ENCODE measurements around the gene PTCH2. TPM values are rescaled to one million over a fixed set of nuclear protein-coding genes. Genes with fewer than 3 reads are reported as not detected.

PTCH2 gene
- total and polyA plus RNA-seq, 2 donors from 2014 or later = 0.24 to 1.2 TPM

DNA sequence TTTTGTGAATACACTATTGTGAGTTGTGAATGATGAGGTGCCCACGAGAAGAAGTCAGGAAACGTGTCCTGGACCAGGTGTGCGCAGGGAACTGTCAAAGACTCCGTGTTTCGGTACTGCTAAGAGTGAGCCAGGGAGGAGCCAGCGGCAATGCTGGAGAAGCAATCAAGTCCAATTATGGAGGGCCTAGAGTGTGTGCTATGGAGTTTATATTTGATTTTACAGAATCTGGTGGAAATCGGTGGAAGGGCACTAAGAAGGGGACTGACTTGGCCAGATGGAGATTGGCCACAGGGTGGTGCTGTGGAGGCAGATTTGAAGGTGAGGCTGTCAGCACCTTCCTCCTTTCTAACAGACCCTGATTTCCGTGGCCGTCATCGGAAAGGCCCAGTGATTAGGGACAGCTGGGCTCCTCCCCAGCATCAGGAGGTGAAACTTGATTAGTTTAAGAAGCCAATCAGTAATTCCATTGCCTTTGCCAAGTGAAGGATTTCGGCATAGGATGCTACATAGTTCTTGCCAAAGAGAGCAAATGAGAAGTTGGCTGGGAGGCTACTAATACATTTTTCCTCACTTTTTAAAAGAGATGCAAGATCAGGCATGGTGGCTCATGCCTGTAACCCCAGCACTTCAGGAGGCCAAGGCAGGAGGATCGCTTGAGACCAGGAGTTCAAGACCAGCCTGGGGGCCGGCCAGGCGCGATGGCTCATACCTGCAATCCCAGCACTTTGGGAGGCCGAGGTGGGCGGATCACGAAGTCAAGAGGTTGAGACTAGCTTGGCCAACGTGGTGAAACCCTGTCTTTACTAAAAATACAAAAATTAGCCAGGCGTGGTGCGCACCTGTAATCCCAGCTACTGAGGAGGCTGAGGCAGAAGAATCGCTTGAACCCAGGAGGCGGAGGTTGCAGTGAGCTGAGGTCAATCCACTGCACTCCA lies 7.0 kb downstream of the PTCH2 start:
- TF ChIP-seq, protein P1, sequence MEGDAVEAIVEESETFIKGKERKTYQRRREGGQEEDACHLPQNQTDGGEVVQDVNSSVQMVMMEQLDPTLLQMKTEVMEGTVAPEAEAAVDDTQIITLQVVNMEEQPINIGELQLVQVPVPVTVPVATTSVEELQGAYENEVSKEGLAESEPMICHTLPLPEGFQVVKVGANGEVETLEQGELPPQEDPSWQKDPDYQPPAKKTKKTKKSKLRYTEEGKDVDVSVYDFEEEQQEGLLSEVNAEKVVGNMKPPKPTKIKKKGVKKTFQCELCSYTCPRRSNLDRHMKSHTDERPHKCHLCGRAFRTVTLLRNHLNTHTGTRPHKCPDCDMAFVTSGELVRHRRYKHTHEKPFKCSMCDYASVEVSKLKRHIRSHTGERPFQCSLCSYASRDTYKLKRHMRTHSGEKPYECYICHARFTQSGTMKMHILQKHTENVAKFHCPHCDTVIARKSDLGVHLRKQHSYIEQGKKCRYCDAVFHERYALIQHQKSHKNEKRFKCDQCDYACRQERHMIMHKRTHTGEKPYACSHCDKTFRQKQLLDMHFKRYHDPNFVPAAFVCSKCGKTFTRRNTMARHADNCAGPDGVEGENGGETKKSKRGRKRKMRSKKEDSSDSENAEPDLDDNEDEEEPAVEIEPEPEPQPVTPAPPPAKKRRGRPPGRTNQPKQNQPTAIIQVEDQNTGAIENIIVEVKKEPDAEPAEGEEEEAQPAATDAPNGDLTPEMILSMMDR (IDR thresholded peaks at IDR 0.05; ENCODE audit: borderline replicate concordance, extremely low read depth, insufficient read depth) = peak; percentile 79
- H3K4me1 ChIP-seq (ENCODE audit: control insufficient read depth in 2 of 3, insufficient read depth in 2 of 3, low read depth in 1 of 3, low read length in 3 of 3) = peaks cover 0 to 2% (median 0%) of the 10 kb centered on the region in 3 donors
- no peak overlapping the region for H3K27ac ChIP-seq (ENCODE audit: low read depth in 2 of 2, low read length in 2 of 2)
- H3K9ac ChIP-seq (ENCODE audit: low read length in 3 of 3) = no peak overlapping the region
- peak; percentile 86 to 91 (median 89) for DNase-seq
- intact Hi-C loops (cut with DNase I) = loop anchor here (10.0 kb wide), 1 partner anchor 51 kb away; the partner anchor contains the start of gene BEST4
- no peaks in the 10 kb centered on the region for H3K36me3 ChIP-seq (ENCODE audit: control insufficient read depth in 2 of 3, insufficient read depth in 3 of 3, low read length in 3 of 3)
- H3K4me3 ChIP-seq (ENCODE audit: low read length in 3 of 3) = peak overlapping the region in 1 of 3 donors; percentile 17
- no peaks in the 10 kb centered on the region for H3K9me3 ChIP-seq (ENCODE audit: control insufficient read depth in 2 of 3, insufficient read depth in 1 of 3, low read length in 3 of 3)
- no peaks in the 10 kb centered on the region for H3K27me3 ChIP-seq (ENCODE audit: control insufficient read depth, insufficient read depth, low read length)
- no peak for FAIRE-seq

DNA sequence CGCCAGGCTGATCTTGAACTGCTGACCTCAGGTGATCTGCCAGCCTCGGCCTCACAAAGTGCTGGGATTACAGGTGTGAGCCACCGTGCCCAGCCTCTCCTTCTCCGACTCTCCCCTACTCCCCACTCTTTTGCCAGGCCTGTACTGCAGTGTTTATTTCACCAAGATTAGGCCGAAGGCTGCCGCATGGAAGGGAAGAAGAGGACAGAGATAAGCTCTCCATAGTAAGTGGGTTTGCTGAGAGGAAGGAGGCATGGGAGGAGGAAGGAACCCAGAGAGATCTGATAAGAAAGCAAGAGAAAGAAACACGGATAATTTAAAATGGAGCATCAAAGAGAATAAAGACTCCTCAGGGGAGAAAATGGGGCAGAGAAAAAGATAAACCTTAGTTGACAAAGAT lies 8.7 kb downstream of the PTCH2 start:
- intact Hi-C loops (cut with DNase I) = loop anchor here (10.0 kb wide), 1 partner anchor 50 kb away; the partner anchor contains the start of gene BEST4
- TF ChIP-seq, protein P1 (IDR thresholded peaks at IDR 0.05; ENCODE audit: borderline replicate concordance, extremely low read depth, insufficient read depth) = no peak
- DNase-seq (no peak), FAIRE-seq (no peak)
- no peaks in the 10 kb centered on the region for H3K36me3 ChIP-seq (ENCODE audit: control insufficient read depth in 2 of 3, insufficient read depth in 3 of 3, low read length in 3 of 3)
- no peak overlapping the region for H3K4me3 ChIP-seq (ENCODE audit: low read length in 3 of 3)
- H3K9ac ChIP-seq (ENCODE audit: low read length in 3 of 3) = no peak overlapping the region
- no peaks in the 10 kb centered on the region for H3K27me3 ChIP-seq (ENCODE audit: control insufficient read depth, insufficient read depth, low read length)
- H3K4me1 ChIP-seq (ENCODE audit: control insufficient read depth in 2 of 3, insufficient read depth in 2 of 3, low read depth in 1 of 3, low read length in 3 of 3) = peaks cover 0 to 2% (median 0%) of the 10 kb centered on the region in 3 donors
- H3K27ac ChIP-seq (ENCODE audit: low read depth in 2 of 2, low read length in 2 of 2) = no peak overlapping the region
- no peaks in the 10 kb centered on the region for H3K9me3 ChIP-seq (ENCODE audit: control insufficient read depth in 2 of 3, insufficient read depth in 1 of 3, low read length in 3 of 3)

DNA sequence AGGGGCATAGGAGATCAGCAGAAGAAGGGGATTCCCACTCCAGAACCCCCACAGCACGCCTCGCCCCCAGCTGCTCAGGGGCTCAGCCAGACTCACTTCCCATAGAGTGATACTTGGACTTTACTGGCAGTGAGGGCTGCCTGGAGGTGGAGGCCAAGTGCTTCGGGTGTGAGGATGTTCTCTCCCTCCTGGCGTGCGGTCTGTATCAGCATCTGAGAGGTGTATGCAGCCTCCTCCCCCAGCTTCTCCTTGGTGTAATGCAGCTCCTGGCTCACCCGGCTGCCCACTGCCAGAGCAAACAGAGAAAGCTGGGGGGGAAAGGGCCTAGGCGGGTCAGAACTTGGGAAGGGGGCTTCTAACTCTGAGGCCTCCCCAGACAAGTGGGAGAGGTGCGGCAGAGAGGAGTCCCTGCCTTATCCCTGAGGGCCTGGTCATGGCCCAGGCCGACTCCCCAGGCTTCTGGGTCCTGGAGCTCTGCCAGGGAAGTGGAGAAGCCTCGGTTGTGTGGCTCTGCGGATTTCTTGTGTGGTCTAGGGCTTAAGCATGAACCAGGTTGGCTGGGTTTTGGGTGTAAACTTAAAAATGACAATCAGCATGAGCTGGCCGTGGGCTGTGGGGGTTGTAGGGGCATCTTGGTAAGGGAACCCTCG lies 10.9 kb downstream of the PTCH2 start:
- FAIRE-seq (no peak), DNase-seq (no peak)
- TF ChIP-seq, protein P1 (IDR thresholded peaks at IDR 0.05; ENCODE audit: borderline replicate concordance, extremely low read depth, insufficient read depth) = no peak

More for the DNA sequence above, 10.9 kb downstream of the PTCH2 start:
- Histone ChIP-seq H3K4me3 (ENCODE audit: low read length in 3 of 3) (no peak overlapping the region), H3K9ac (ENCODE audit: low read length in 3 of 3) (no peak overlapping the region), H3K27me3 (ENCODE audit: control insufficient read depth, insufficient read depth, low read length) (no peaks in the 10 kb centered on the region), H3K36me3 (ENCODE audit: control insufficient read depth in 2 of 3, insufficient read depth in 3 of 3, low read length in 3 of 3) (no peaks in the 10 kb centered on the region), H3K27ac (ENCODE audit: low read depth in 2 of 2, low read length in 2 of 2) (no peak overlapping the region), H3K9me3 (ENCODE audit: control insufficient read depth in 2 of 3, insufficient read depth in 1 of 3, low read length in 3 of 3) (no peaks in the 10 kb centered on the region), H3K4me1 (ENCODE audit: control insufficient read depth in 2 of 3, insufficient read depth in 2 of 3, low read depth in 1 of 3, low read length in 3 of 3) (peaks cover 0 to 2% (median 0%) of the 10 kb centered on the region in 3 donors)
- intact Hi-C loops (cut with DNase I) = loop anchor here (10.0 kb wide), 1 partner anchor 47 kb away; the partner anchor contains the start of gene BEST4

All from kidney (tissue), 14 donors.